Fibroblast of the aortic adventitia (primary cell): ENCODE data around the gene EPHA4. TPM values are rescaled to one million over a fixed set of nuclear protein-coding genes. Genes with fewer than 3 reads are reported as not detected.

ENCODE experiments used
- DNase-seq: peaks from one replicate; pipeline ENCODE4 v3.0.0-alpha.2; 2010; ENCODE audit warnings: low read depth
- H3K4me3 ChIP-seq: 2 replicates; pipeline ENCODE4 v1.5.1; 2011; ENCODE audit warnings: low read depth, mild to moderate bottlenecking, control low read depth, low read length, moderate library complexity
- total RNA-seq: library from RNA; depleted of rRNA; stranded (reverse); fragments of >200 nt; gene quantifications from 2 replicates; pipeline ENCODE4 v1.2.3, GENCODE V29; 2012; ENCODE audit warnings: low replicate concordance
- TF ChIP-seq, protein P1 (sequence below): IDR thresholded peaks from 2 replicates; pipeline ENCODE4 v1.5.1; 2011; ENCODE audit warnings: mild to moderate bottlenecking, low read length, control low read depth, inconsistent platforms; ENCODE audit not compliant: insufficient read depth

Gene EPHA4
- total RNA-seq, 1 donor, result 13.9 TPM

GRCh38 chr2:221503965-221504364, 68.1 kb downstream of the EPHA4 start:
- TF ChIP-seq, protein P1, sequence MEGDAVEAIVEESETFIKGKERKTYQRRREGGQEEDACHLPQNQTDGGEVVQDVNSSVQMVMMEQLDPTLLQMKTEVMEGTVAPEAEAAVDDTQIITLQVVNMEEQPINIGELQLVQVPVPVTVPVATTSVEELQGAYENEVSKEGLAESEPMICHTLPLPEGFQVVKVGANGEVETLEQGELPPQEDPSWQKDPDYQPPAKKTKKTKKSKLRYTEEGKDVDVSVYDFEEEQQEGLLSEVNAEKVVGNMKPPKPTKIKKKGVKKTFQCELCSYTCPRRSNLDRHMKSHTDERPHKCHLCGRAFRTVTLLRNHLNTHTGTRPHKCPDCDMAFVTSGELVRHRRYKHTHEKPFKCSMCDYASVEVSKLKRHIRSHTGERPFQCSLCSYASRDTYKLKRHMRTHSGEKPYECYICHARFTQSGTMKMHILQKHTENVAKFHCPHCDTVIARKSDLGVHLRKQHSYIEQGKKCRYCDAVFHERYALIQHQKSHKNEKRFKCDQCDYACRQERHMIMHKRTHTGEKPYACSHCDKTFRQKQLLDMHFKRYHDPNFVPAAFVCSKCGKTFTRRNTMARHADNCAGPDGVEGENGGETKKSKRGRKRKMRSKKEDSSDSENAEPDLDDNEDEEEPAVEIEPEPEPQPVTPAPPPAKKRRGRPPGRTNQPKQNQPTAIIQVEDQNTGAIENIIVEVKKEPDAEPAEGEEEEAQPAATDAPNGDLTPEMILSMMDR, result no peak

DNA sequence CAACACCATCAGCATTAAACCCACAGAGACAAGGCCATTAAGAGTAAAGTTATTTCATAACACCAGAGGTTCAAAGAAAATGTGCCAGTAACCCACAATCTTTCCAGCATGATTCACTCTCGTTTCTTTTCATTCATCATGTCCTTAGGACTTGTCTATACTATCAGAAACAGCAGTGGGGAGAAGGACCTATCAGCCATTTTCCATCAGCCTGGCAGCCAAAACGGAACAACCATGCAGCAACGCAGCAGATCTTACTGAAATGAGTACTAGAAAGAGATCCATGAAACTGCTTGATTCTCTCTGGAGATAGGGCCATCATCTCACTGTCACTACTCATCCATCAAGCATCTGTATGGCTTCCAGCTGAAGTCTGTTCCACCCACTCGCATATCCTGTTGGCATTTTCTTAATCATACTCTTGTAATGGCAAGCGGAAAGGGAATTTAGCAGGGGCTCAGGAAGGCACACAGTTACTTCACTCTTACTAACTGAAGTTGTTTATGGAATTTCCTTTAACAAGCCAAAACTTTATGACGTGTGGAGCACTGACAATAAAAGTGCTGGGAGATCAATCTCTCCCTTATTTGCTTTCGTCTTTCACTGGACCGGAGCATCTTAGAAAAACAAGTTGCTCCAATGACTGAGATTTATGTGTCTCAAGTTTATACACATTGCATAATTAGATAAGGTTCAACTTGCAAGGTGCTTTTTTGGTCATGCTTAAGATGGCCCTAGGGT, 69.7 kb downstream of the EPHA4 start:
- DNase-seq, result peak; percentile 76
- no peak overlapping the region for H3K4me3 ChIP-seq
- TF ChIP-seq, protein P1, result no peak

More at GRCh38 chr2:221503965-221504364, 68.1 kb downstream of the EPHA4 start:
- no peak for DNase-seq
- no peak overlapping the region for H3K4me3 ChIP-seq

DNA sequence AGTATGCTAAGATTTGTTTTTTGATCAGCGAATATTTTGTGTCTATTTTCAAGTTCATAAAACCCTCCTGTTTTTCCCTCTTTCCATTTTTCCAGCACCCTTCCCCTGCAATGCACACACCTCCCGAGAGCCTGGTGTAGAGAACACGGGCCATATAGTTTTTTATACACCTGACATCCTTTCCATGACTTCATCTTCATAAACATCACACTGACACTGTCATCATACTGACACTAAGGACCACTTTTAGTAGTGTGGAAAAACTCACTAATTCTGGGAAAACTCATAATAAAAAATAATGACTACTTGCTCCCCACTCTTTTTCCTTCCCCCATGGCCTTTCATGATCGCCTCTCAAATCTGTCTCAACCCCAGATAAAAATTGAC, 70.2 kb downstream of the EPHA4 start:
- no peak overlapping the region for H3K4me3 ChIP-seq
- TF ChIP-seq, protein P1, result no peak

GRCh38 chr2:221501210-221501882, 70.8 kb downstream of the EPHA4 start:
- H3K4me3 ChIP-seq, result no peak overlapping the region
- TF ChIP-seq, protein P1, result no peak
- DNase-seq, result peak; percentile 77

More for the DNA sequence above, 70.2 kb downstream of the EPHA4 start:
- no peak for DNase-seq

GRCh38 chr2:221500501-221501209, 71.4 kb downstream of the EPHA4 start:
- DNase-seq, result no peak
- TF ChIP-seq, protein P1, result no peak
- no peak overlapping the region for H3K4me3 ChIP-seq

DNA sequence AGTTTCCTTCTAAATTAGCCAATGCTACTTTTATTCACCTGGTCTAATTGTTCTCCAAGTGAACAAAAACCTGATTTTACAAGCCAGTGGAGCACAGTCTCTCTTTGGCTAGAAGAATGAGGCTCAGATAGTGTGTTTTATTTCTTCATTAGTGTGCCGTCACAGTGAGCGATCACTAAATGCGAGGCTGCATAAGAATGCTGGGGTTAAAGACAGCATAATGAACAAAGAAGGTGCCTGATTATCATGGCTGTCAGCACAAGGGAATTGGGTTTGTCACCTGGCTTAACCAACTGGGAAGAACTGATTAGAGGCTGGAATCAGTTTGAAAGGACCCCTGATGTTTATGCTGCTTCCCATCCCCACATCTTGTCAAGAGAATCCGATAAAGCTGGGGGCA, 76.4 kb downstream of the EPHA4 start:
- H3K4me3 ChIP-seq, result no peak overlapping the region
- TF ChIP-seq, protein P1, result no peak
- DNase-seq, result no peak
